NCI-H526 treated with DMSO at 0.1 percent for 48 hours (cell line): ENCODE data around the gene MPZL3.

ENCODE experiments used
- DNase-seq: peaks from one replicate; lab custom pipeline; 2025; lab: John Stamatoyannopoulos, UW

Gene MPZL3

DNA sequence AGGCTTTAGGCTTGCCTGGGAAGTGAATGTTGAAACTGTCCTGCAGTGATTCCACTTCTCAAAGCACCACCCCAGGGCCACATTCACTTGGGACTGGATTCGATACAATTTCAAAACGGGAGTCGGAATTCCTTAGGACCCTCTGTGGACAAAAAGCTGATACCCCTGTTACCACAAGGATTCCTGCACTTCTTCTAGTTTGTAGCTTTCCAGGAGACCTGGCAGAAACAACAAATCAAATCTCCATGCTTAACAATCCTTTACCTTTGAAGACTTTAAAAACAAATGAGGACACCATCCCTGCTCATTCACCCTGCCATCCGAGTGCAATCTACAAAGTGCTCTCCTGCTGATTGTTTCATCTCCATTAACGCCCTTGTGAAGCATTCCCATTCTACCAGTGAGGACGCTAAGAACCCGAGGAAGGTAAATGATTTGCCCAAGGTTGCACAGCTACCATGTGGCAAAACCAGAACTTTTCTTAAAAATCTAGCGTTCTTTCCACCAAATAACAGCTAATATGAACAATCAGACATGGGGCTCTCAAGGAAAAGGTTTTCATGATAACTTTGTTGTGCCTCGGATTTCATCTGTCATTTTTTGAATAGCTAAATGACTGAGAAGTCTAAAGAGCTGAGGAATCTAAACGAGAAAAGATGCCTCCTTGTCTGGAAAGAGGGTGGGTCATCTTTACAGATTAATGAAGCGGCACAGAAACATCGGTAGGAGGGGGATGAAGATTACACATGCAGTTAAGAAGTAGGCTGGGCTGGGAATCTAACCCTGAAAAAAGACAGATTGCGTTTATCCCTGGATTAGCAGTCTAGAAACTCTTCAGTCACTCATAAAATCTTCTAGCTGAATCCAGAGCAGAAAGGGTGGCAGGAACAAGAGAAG lies 12.7 kb upstream of the MPZL3 start:
- DNase-seq, result no peak

DNA sequence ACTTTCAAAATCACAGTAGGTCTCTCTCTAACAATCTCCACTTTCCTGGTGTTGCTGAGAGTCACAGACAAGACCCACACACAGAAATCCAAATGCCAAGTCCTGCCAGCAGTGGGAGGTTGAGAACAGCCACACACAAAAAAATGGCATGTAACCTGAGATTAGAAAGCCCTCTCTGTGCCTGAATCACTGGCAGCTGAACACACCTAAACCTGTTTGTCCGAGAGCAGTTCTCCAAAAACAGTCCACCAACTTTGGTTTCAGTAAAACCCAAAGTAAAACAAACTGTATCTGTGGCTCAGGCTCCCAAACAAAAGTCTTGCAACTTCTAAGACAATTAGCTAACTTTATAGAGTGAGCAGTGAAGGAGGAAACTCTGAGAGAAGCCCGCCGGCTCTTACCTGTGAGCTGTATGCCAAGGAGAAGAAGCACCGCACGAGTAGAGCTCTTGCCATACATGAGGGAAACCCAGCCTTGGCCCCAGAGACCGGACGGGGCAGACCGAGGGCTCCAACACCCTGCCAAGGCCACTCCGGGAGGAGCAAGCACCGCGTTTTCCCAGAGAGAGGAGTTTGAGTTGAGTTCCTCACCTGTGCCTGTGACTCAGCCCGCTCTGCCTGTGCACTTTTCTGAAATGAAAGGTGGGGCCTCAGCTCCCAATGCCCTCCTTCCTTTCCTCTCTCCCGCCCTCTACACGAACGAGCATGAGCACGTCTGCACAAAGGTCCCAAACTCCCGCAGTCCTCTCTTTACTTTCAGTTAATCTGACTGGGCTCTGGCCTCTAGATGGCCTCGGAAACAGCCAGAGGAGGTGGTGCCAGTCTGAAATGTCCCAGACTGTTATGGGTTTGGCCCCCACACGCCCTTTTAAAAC lies 11.8 kb upstream of the MPZL3 start, which contains the start of gene MPZL2:
Gene MPZL2, minus strand, starts transcription at position 603 of the 874 bp plus-strand sequence. Its CDS starts 144 bp downstream, at position 459.
- peak; percentile 27 for DNase-seq

DNA sequence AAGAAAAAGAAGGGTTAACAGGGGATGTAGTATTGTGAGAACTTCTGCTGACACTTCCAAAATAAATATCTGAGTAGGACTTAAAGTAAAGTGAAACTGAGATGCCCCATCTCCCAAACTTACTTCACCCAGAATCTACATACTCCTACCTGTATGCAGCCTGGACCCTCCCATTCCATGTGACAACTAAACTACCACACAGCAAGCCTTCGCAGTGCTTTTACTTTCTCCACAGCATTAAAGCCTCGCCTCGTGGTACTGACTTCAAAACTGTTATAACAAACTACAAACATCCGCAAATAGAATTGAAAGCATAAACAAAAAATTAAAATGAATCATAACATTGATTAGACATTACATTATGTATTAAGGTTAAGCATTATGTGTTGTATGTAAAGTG lies 10.9 kb upstream of the MPZL3 start:
- no peak for DNase-seq

DNA sequence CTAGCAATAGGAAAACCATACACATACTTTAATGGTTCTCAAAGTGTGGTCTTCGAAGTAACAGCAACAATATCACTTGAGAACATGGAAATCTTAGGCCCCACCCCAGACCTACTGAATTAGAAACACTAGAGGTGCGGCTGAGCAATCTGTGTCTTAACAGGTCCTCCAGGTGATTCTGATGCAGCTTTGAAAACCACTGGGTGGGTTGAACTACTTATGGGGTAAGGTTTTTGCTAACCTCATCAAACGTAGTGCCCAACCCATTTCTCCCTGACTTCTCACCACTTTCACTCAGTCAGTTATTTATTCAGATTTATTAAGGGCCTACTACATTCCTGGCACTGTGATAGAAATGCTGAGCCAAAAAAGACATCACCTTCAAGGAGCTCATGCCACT lies 8.2 kb upstream of the MPZL3 start:
- no peak for DNase-seq

DNA sequence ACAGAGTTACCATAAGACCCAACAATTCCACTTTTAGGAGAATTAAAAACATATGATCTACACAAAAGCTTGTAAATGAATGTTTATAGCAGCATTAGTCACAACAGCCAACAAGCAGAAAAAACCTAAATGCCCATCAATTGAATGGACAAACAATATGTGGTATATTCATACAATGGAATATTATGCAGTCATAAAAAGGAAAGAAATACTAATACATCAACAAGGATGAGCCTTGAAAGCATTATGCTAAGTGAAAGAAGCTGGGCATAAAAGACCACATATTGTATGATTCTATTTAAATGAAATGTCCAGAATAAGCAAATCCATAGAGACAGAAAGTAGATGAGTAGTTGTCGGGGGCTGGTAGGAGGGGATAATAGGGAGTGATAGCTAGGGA lies 7.0 kb upstream of the MPZL3 start:
- DNase-seq, result no peak

DNA sequence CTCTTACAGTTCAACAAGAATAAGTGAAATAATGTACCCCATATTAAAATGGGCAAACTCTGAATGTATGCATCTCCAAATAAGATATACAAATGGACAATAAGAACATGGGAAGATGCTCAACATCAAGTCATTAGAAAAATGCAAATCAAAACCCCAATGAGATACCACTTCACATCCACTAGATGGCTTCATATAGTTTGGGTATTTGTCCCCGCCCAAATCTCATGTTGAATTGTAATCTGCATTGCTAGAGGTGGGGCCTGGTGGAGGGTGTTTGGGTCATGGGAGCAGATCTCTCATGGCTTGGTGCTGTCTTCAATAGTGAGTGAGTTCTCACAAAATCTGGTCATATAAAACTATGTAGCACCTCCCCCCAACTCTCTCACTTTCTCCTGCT lies 6.2 kb upstream of the MPZL3 start:
- peak; percentile 36 for DNase-seq

DNA sequence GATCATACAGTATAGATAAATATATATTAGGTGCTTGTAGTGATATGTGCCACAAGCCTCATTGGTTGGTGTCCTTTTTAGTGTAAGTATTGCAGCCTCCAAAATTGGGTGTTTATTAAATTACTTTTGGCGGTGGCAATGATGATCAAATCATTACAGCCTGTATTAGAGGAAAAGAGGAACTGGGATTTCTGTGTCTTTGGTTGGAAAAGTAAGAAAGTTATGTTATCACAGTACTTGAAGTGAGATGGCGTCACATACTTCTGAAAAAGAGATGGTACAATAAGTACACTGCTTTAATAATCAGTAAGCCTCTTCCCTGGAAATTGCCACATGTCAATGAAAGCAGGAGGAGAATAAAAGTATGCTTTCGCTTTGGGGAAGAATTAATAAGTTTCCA lies 523 bp upstream of the MPZL3 start:
- no peak for DNase-seq

DNA sequence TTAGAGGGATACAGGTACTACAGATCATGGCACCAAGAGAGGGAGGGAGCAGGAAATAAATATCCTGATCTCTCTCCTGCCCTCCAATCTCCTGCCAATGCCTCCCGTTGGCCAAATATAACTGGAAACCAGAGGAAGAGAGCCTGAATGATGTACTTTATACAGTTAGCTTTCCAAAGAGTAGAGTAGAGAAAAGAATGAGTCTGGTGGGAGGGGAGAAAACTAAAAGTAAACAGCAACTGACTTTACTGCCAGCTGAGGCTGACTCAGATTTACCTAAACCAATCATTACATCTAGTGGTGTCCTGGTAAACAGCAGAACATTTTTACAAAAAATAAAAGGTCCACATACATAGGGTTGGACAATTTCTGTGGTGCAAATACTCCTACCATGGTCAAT lies 5.1 kb downstream of the MPZL3 start:
- no peak for DNase-seq

DNA sequence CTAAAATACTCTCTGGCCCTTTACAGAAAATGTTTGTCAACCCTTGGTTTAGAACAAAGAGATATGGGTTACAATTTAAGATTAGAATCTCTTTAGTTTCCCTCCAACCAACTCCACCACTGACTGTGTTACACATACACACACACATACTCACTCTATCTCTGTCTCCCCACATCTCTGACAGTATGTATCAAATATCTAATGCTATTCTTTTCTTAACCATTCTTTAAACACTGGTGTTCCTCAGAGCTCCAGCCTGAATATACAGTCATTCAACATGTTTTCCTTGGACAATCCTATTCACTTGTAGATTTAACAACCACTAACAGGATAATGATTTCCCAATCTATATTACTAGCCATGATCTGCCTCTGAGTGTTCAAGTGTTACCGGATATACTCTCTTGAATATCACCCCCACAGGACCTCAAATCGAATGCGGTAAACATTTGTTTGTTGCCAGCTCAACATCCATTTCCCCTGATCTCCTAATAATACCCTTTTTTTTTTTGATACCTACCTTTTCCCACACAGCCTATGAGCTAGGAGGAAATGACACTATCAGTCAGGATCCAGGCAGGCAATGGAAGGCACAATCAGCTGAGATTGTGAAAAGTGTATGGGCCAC lies 6.1 kb downstream of the MPZL3 start:
- DNase-seq, result no peak

DNA sequence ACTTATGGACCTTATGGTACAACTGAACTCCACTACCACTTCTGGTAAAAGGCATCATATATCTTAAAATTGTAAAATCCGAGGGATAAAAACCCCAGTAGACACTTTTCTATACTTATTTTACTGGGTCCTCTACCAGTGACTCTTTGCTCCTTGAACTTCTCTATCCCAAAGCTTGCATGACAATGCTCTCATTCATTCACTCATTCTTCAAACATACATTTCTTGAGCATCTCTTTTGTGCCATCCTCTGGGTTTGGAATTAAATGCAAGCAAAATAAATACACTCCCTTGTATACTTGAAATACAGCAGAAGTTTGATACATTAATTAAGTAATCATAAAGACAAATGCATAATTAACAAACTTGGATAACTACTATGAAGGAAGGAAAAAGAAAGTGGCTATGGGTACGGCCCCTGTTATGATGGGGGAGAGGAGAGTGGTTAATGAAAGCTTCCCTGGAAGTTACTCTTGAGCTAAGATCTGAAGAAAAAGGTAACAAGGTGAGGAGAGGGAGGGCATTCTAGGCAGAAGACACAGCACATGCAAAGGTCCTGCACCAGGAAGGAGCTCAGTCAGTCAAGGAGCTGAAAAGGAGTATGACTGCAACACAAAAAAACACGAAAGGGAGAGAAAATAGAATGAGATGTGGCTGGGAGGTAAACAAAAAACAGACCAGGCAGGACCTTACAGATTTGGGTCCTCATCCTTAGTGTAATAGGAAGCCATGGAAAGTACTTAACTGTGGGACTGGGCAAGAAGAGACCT lies 8.0 kb downstream of the MPZL3 start:
- DNase-seq, result no peak

DNA sequence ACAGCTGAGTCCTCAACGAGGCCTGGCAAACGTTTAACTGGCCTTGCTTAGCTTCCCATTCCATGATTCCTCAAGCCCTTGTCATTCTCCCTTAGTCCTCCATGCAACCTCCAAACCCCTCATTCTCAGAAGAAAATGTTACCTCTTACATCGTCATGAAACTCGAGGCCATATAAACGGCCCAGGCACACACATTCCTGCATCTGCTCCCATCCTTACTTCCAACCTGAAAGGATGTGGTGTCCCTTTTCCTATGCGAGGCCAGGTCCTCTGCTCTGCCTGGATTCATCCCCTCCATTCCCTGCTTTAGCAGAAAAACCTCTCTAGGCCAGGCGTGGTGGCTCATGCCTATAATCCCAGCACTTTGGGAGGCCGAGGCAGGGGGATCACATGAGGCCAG lies 9.0 kb downstream of the MPZL3 start:
- no peak for DNase-seq

DNA sequence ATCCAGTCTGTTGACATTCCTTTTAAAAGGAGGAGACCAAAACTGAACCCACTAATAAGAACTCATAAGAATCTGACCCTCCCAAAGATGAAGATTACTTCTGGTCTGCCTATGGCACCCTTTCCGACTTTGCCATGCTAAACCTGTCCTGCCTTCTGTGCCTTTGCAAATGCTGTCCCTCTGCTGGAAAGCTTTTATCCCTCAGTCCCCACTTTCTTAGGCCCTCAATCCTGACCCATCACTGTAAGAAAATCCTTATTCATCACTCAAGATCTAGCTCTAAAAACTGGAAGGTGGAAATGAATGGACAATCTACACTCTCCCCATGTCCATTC lies 10.4 kb downstream of the MPZL3 start:
- DNase-seq, result no peak

DNA sequence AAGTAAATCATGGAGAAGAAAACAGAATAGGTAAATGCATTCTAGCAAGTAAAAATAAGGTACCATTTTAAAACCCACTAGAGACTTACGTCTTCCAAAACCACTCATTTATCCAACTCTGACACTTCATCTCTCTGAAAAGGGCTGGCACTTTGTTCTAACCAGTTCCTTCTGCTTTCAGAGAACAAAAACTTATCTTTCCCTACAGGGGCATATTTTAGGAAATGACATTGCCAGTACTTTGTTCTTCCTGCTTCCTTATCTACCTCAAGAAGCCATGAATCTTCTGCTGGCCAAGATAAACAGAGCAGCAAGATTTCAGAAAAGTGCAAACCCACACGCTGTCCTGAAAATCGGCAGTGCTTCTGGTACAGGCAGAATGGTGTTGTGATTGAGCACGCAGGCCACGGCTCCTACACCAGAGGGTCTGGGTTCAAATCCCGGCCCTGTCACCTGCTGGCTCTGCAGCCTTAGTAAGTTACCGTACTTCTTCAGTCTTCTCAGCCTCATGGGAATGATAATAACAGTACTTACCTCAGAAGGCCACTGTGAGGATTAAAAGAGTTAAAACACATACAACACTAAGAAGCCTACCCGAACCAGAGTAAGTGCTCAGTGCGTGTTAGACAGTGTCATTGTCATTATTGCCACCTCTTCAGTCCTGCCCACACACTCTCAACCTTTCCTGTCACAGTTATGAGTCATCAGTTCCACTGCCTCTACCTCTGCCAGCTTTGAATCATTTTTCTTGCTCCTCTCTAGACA lies 11.0 kb downstream of the MPZL3 start:
- DNase-seq, result no peak

DNA sequence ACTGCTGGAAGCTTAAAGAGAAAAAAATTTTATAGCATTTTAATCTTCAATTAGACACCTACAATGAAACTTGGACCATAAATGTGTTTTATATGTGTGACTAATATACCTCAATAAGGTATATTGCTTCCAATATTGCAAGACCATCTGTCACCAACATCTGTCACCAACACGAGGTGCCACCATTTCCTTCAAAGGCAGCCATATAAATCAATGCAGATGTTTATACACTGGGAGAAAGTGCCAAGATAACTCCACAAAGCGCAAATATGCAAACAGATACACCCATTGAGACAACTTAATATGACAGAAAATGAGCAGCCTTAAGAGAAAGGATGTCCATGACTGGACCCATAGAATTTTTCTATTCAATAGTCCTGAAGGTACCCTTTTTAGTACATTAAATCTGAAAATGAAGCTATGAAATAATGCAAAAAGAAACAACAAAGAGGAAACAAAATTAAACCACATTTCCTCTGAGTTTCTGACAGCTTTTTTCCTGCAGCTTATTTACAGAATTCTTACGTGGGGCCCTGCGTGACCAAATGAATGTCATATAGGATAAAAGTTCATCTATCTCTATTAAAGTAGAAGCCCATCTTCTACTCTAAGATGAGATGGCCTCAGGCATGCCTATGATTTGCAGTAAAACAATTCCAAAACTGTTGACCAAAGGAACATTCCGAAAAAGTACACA lies 12.5 kb downstream of the MPZL3 start:
- DNase-seq, result no peak

DNA sequence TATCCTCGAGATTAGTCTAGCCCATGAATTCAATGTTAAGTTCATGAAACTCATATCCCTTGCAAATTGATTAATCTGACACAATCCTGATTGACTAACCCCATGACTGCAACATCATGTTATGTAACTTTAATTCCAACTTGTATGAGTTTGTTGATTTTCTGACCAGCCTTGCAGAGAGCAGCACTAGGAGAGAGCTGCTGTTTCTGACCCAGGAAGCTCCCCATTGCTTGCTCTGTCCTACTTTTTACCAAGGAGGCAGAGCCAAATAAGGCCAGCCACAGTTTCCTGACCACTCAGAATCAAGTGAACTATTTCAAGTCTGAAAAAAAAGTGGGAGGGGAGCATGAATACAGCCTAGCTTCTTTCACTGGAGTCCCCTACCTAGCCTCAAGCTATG lies 13.2 kb downstream of the MPZL3 start:
- no peak for DNase-seq

DNA sequence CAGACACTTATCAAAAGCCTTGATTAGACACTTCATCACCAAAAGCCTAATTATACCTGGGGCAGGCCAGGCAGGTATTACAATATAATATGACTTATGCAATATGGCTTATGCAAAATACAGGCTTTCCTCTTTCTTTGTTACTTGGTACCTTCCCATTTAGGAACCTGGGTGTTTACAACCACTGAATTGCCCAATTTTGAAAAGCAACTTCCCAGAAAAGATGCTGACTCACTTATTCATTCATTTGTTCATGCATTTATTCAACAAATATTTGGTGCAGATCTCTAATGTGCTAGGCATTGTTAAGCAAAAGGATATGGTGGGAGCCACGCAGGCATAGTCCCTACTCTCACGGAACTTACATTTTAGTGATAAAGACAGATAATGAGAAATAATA lies 13.7 kb downstream of the MPZL3 start:
- DNase-seq, result no peak

DNA sequence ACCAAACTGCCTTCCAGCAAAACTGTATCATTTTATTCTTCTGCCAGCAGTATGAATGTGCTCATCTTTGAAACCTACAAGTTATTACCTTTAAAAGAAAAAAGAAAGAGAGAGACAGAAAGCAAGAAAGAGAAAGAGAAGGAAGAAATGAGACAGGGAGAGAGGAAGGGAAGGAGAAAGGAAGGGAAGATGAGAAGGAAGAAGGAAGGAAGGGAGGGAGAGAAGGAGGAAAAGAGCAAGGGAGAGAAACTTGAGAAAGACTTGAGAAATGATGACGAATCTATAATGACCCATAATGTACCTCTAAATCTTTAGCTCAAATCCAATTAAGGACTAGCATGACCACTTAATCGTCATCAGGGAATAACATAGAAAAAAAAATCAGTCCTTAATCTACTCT lies 16.0 kb downstream of the MPZL3 start:
- no peak for DNase-seq

DNA sequence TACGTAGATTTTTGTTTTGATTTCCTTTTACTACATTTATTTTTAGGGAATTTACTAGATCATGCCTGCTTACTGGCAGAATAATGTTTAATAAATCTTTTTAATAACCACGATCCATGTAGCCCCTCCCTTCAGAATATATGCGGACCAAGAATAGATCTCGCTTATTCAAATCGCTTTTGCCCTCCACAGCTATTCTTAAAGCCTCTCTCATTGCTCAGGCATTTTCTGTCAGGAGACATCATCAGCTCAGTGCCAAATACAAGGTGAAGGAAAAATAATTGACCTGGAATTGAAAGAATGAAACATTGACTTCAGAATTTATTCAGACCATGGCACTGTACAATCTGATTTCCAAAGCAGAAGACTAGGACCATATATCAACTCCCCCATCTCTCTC lies 17.3 kb downstream of the MPZL3 start:
- DNase-seq, result no peak

DNA sequence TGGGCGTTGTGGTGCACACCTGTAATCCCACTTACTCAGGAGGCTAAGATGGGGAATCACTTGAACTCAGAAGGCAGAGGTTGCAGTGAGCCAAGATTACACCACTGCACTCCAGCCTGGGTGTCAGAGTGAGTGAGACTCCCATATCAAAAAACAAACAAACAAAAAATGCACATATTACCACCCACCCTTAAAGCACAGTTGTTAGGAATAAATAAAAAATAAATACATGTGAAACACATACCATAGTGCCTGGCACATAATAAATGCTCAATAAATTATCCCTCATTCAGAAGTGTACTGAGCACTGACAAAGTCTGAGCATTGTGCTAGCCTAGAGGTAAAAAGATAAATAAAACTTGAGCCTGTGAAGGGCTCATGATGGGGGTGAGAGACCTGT lies 18.3 kb downstream of the MPZL3 start:
- no peak for DNase-seq

DNA sequence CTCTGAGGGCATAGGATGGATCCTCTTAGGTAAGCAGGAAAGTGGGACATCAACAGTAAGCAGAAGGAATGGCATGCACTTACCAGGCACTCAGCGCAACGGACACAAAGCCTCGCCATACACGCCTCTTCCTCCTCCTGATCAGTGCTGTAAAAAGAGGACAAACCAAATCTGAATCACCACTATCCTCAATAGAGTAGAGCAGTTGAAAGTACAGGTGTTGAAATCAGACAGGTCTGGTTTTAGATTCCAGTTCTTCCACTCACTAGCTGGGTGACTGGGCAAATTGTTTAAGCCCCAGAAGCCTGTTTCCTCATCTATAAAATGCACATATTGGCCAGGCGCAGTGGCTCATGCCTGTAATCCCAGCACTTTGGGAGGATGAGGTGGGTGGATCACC lies 18.8 kb downstream of the MPZL3 start:
- no peak for DNase-seq

DNA sequence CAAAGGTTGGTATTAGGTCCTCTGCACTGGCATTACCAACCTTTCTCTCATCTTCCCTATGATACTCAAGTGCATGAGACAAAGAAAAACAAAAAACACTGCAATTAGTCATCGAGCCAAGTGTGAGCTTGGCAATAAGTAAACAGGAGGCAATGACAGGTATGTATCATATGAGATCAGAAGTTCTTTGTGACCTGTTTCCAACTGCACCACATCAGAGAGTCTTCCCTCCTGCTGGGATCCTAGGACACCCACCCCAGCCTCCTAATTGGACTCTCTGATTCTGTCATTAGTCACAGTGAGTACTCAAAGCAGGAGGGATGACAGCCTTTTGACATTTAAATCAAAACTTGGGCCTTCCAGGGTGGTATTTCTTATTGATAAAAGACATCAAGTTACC lies 19.5 kb downstream of the MPZL3 start:
- DNase-seq, result no peak
